T-cell (primary cell): Measurements from ENCODE around the gene TXK. TPM values are rescaled to one million over a fixed set of nuclear protein-coding genes. Genes with fewer than 3 reads are reported as not detected.

Experiments used
- ATAC-seq, 4 experiments: fragments of 200-7000 bp in 3 of 4; fragments of 150-1000 bp in 1 of 4; cut with Tn5 transposase; replicated peaks in 1 of 4; 1 replicate in 3 of 4; 2 replicates in 1 of 4; pipeline ENCODE4 v1.10.0; 2021; ENCODE audit warnings: moderate library complexity in 3 of 4, mild to moderate bottlenecking in 2 of 4, moderate number of reproducible peaks in 1 of 4
- CTCF ChIA-PET, 2 donors: fragments of 300-600 bp; sonication (Branson Sonifier 250); formaldehyde crosslinking; loops; one replicate each; lab custom pipeline; 2022; ENCODE audit warnings: antibody characterized with exemption in 2 of 2; lab: Charles Lee
- POLR2A ChIA-PET, 2 donors: fragments of 300-600 bp; sonication (Branson Sonifier 250); formaldehyde crosslinking; loops; one replicate each; lab custom pipeline; 2022; ENCODE audit warnings: antibody characterized with exemption in 2 of 2; lab: Charles Lee
- DNase-seq, 35 experiments: peaks; one replicate each; pipeline versions ENCODE4 v3.0.0 to v3.0.0-alpha.2; 2013 to 2023
- H3K27ac ChIP-seq: one replicate; pipeline ENCODE4 v1.5.1; 2013; ENCODE audit warnings: low read length
- H3K27me3 ChIP-seq, 2 experiments: replicated peaks in 1 of 2; 1 replicate in 1 of 2; 2 replicates in 1 of 2; pipeline versions ENCODE4 v1.6.1 to v1.7.0; 2013; ENCODE audit warnings: low read length in 1 of 2, mixed read lengths in 1 of 2; ENCODE audit not compliant: control insufficient read depth in 2 of 2, insufficient read depth in 2 of 2; ENCODE audit errors: extremely low read depth in 1 of 2
- H3K36me3 ChIP-seq, 2 donors: 1 replicate in 1 of 2; 2 replicates in 1 of 2; pipeline versions ENCODE4 v1.6.1 to v1.7.0; 2013; ENCODE audit warnings: low read length in 1 of 2; ENCODE audit not compliant: control insufficient read depth in 2 of 2, insufficient read depth in 1 of 2; ENCODE audit errors: extremely low read depth in 1 of 2
- H3K4me1 ChIP-seq, 2 experiments: 1 replicate in 1 of 2; 2 replicates in 1 of 2; pipeline versions ENCODE4 v1.6.1 to v1.7.0; 2013; ENCODE audit warnings: low read length in 2 of 2, mixed read lengths in 1 of 2; ENCODE audit not compliant: insufficient read depth in 2 of 2, control insufficient read depth in 1 of 2; ENCODE audit errors: extremely low read depth in 1 of 2
- H3K4me3 ChIP-seq, 2 donors: 1 replicate in 1 of 2; 2 replicates in 1 of 2; pipeline versions ENCODE4 v1.5.1 to v1.7.0; 2013; ENCODE audit warnings: mild to moderate bottlenecking in 2 of 2, low read length in 1 of 2, moderate library complexity in 1 of 2; ENCODE audit not compliant: control insufficient read depth in 1 of 2; ENCODE audit errors: extremely low read depth in 1 of 2
- H3K9me3 ChIP-seq: 2 replicates; pipeline ENCODE4 v1.7.0; 2013
- H3K27ac Mint-ChIP-seq, 2 donors: one replicate each; pipeline ENCODE4 v1.8.0; 2020 to 2021; ENCODE audit warnings: mild to moderate bottlenecking in 2 of 2, mixed read lengths in 2 of 2
- H3K27me3 Mint-ChIP-seq, 2 donors: one replicate each; pipeline ENCODE4 v1.8.0; 2021 to 2022; ENCODE audit warnings: mixed read lengths in 2 of 2
- H3K36me3 Mint-ChIP-seq: one replicate; pipeline ENCODE4 v1.8.0; 2021; ENCODE audit warnings: mixed read lengths
- H3K4me1 Mint-ChIP-seq, 3 donors: one replicate each; pipeline ENCODE4 v1.8.0; 2020 to 2022; ENCODE audit warnings: mixed read lengths in 3 of 3, mild to moderate bottlenecking in 1 of 3
- H3K4me3 Mint-ChIP-seq, 3 donors: one replicate each; pipeline ENCODE4 v1.8.0; 2020 to 2022; ENCODE audit warnings: mild to moderate bottlenecking in 3 of 3, mixed read lengths in 3 of 3, moderate library complexity in 3 of 3
- H3K9me3 Mint-ChIP-seq, 3 donors: one replicate each; pipeline ENCODE4 v1.8.0; 2020 to 2022; ENCODE audit warnings: mixed read lengths in 3 of 3
- whole genome bisulfite sequencing: methylation state at CpG from one replicate; pipeline ENCODE4 v1.1.5; 2013; ENCODE audit warnings: missing lambda C conversion rate; ENCODE audit not compliant: insufficient coverage; 5-methylcytosine and 5-hydroxymethylcytosine counted together
- total RNA-seq, 35 experiments: library from RNA in 6 of 35; stranded (reverse) in 6 of 35; fragments of 120-200 nt in 1 of 35; gene quantifications; one replicate each; pipeline versions ENCODE4 v1.2.1 to v1.2.4 and lab custom pipeline; 2013 to 2026

TXK gene
- total RNA-seq, 5 donors from 2014 or later (not counting 1 experiment from before 2014, with no cell fraction given) = 55.3 to 161 (median 77.9) TPM

DNA sequence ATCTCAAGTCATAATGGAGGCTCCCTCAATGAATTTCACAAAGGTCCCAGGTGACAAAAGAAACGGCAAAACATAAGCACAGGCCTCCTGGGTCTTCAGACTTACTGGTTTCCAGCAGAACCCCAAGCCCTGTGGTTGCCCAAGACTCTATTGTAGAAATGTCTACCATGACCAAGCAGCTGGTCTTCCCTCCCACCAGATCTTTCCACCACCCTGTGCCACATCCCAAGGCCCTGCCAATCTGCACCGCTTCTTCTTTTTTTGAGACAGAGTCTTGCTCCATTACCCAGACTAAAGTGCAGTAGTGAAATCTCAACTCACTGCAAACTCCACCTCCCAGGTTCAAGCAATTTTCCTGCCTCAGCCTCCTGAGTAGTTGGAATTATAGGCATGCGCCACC is 23.2 kb upstream of the TXK start:
- Mint-ChIP-seq H3K4me3 (no peak overlapping the region), H3K9me3 (peaks cover 10 to 28% (median 11%) of the 10 kb centered on the region in 3 donors), H3K27ac (no peak overlapping the region), H3K36me3 (peaks cover 53% of the 10 kb centered on the region), H3K27me3 (no peaks in the 10 kb centered on the region), H3K4me1 (no peaks in the 10 kb centered on the region)
- Histone ChIP-seq H3K36me3 (no peaks in the 10 kb centered on the region), H3K9me3 (peaks cover 8% of the 10 kb centered on the region), H3K4me1 (no peaks in the 10 kb centered on the region), H3K27ac (no peak overlapping the region), H3K4me3 (no peak overlapping the region), H3K27me3 (no peaks in the 10 kb centered on the region)
- 84% methylated on average over 3 of the region's 3 CpGs for WGBS
- POLR2A ChIA-PET = no interaction called here
- ATAC-seq (no peak), DNase-seq (no peak)
- CTCF ChIA-PET = interaction anchor here in 1 of 2 donors (0.5 kb wide), 1 partner anchor 215 kb away, joined by 3 read pairs; no protein-coding TSS in a partner anchor

DNA sequence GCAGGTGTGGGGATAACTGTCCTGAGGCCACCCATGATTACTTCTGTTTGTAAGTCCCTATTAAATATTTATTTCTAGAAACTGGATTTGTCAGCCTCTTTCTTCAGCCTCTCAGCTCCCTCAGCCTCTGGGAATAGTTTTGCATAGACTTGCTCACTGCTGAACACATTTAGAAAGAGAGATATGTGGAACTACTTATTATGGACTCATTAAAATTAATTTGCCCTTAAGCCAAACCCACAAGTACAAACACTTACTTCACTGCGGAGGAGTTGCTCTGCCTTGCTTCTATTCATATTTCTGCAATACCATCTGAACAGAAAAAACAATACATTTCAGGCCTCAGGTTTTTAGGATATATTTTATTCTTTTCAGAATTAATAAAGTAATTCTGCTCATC is 22.4 kb upstream of the TXK start:
- H3K27me3 Mint-ChIP-seq = no peaks in the 10 kb centered on the region
- Histone ChIP-seq H3K4me3 (no peak overlapping the region), H3K4me1 (no peaks in the 10 kb centered on the region), H3K27me3 (no peaks in the 10 kb centered on the region), H3K27ac (no peak overlapping the region), H3K9me3 (peaks cover 8% of the 10 kb centered on the region), H3K36me3 (no peaks in the 10 kb centered on the region)
- no peak overlapping the region for H3K27ac Mint-ChIP-seq
- ChIA-PET POLR2A (no interaction called here), CTCF (interaction anchor here in 1 of 2 donors (0.6 kb wide), 1 partner anchor 778 kb away, joined by 7 read pairs; no protein-coding TSS in a partner anchor)
- H3K36me3 Mint-ChIP-seq = peaks cover 53% of the 10 kb centered on the region
- ATAC-seq = no peak
- no peaks in the 10 kb centered on the region for H3K4me1 Mint-ChIP-seq
- DNase-seq = no peak
- WGBS = no CpG with 5 or more reads among the region's 1 CpG
- peaks cover 10 to 28% (median 11%) of the 10 kb centered on the region in 3 donors for H3K9me3 Mint-ChIP-seq
- no peak overlapping the region for H3K4me3 Mint-ChIP-seq

DNA sequence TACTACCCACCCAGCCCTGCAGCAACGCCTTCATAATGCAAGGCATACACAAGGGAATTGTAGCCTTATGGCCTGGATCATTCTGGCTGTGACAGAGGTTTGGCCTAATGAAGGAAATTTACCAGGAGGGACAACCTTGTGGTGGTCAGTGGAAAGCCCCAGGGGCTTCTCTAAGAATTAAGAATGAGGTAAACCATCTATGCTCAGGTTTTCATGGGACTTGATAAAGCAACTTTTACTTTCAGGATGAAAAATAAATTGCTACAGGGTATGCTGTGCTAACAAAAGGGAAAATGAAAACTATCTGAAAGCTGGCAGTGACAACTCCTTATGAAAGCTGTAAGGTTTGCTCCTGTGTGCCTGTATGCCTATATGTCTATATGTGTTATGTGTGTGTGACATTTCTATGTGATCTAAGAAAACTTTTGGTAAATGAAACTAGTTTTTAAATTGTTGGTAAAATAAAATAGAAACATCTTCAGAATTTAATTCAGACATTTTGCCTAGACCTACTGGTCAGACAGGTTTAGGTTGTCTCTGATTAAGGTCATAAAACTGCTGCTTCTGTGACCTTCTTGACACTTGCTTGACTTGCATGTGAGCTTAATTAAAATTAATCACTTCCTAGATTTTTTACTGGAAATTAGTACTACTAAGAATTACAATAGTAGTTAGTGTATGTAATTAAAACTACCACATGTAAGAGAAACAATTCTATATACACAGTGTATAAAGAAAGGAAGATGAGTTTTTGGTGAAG is 19.9 kb upstream of the TXK start:
- no peak overlapping the region for H3K27ac Mint-ChIP-seq
- ChIA-PET CTCF (no interaction called here), POLR2A (no interaction called here)
- no peak overlapping the region for H3K4me3 Mint-ChIP-seq
- WGBS = no CpG with 5 or more reads among the region's 1 CpG
- no peak for DNase-seq
- Histone ChIP-seq H3K36me3 (no peaks in the 10 kb centered on the region), H3K27ac (no peak overlapping the region), H3K9me3 (peaks cover 8% of the 10 kb centered on the region), H3K4me1 (no peaks in the 10 kb centered on the region), H3K4me3 (no peak overlapping the region), H3K27me3 (no peaks in the 10 kb centered on the region)
- no peak for ATAC-seq
- peaks cover 10 to 28% (median 11%) of the 10 kb centered on the region in 3 donors for H3K9me3 Mint-ChIP-seq
- no peaks in the 10 kb centered on the region for H3K4me1 Mint-ChIP-seq
- peaks cover 45% of the 10 kb centered on the region for H3K36me3 Mint-ChIP-seq
- H3K27me3 Mint-ChIP-seq = no peaks in the 10 kb centered on the region

GRCh38 chr4:48152259-48152658 is 18.2 kb upstream of the TXK start:
- Histone ChIP-seq H3K9me3 (peaks cover 8% of the 10 kb centered on the region), H3K27me3 (no peaks in the 10 kb centered on the region), H3K36me3 (no peaks in the 10 kb centered on the region), H3K4me3 (no peak overlapping the region), H3K4me1 (no peaks in the 10 kb centered on the region), H3K27ac (no peak overlapping the region)
- Mint-ChIP-seq H3K27me3 (no peaks in the 10 kb centered on the region), H3K4me3 (no peak overlapping the region), H3K9me3 (peaks cover 10 to 27% (median 11%) of the 10 kb centered on the region in 3 donors), H3K4me1 (no peaks in the 10 kb centered on the region), H3K27ac (no peak overlapping the region), H3K36me3 (peaks cover 45% of the 10 kb centered on the region)
- no peak for ATAC-seq
- no peak for DNase-seq
- POLR2A ChIA-PET = no interaction called here
- CTCF ChIA-PET = no interaction called here
- no CpG with 5 or more reads among the region's 5 CpGs for WGBS

GRCh38 chr4:48149827-48150370 is 15.8 kb upstream of the TXK start:
- H3K27me3 Mint-ChIP-seq = no peaks in the 10 kb centered on the region
- Histone ChIP-seq H3K4me1 (no peaks in the 10 kb centered on the region), H3K9me3 (peaks cover 4% of the 10 kb centered on the region), H3K4me3 (no peak overlapping the region), H3K27me3 (no peaks in the 10 kb centered on the region), H3K27ac (no peak overlapping the region), H3K36me3 (no peaks in the 10 kb centered on the region)
- H3K4me1 Mint-ChIP-seq = no peaks in the 10 kb centered on the region
- H3K9me3 Mint-ChIP-seq = peaks cover 5 to 14% (median 7%) of the 10 kb centered on the region in 3 donors
- ChIA-PET POLR2A (interaction anchor here in 1 of 2 donors (0.5 kb wide), 1 partner anchor 104 kb away, joined by 5 read pairs; no protein-coding TSS in a partner anchor), CTCF (no interaction called here)
- no peak for ATAC-seq
- WGBS = 90% methylated on average over 3 of the region's 3 CpGs
- H3K36me3 Mint-ChIP-seq = peaks cover 22% of the 10 kb centered on the region
- DNase-seq = no peak
- H3K27ac Mint-ChIP-seq = no peak overlapping the region
- no peak overlapping the region for H3K4me3 Mint-ChIP-seq

DNA sequence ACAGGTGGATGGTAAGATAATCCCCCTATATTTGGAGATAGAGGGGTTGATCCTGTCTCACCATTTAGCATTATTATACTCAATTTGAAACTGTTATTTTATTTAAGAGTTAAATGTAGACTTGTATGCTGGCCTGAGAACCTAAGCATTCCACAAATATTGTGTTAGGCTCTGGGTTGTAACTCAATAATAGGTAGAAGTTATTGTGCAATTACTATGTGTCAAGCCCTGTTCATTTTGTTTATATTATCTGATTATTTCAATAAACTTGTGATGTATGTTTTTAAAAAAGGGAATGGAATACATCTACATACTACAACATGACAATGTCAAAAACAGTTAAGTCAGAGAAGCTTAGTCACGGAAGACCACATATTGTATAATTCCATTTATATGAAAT is 13.6 kb upstream of the TXK start:
- no CpG with 5 or more reads among the region's 1 CpG for WGBS
- no peak overlapping the region for H3K4me3 Mint-ChIP-seq
- H3K9me3 Mint-ChIP-seq = peaks cover 0 to 2% (median 0%) of the 10 kb centered on the region in 3 donors

More for the DNA sequence above, 13.6 kb upstream of the TXK start:
- Histone ChIP-seq H3K4me3 (no peak overlapping the region), H3K36me3 (no peaks in the 10 kb centered on the region), H3K4me1 (no peaks in the 10 kb centered on the region), H3K9me3 (no peaks in the 10 kb centered on the region), H3K27me3 (no peaks in the 10 kb centered on the region), H3K27ac (no peak overlapping the region)
- Mint-ChIP-seq H3K27ac (no peak overlapping the region), H3K36me3 (peaks cover 13% of the 10 kb centered on the region), H3K4me1 (no peaks in the 10 kb centered on the region), H3K27me3 (no peaks in the 10 kb centered on the region)
- CTCF ChIA-PET = no interaction called here
- POLR2A ChIA-PET = interaction anchor here in 1 of 2 donors (0.7 kb wide), 1 partner anchor 397 kb away, joined by 3 read pairs; no protein-coding TSS in a partner anchor
- ATAC-seq = no peak
- DNase-seq = no peak
